Stimulated activated naive CD8-positive, alpha-beta T cell treated with anti-CD3 and anti-CD28 coated beads, Interleukin-15, amount 100 ng/mL, for 72 hours (primary cell): ENCODE measurements around the gene KCNK13.
A peak's percentile ranks its signal among the peaks of the same experiment; 100 is the strongest.
"Not testable (repeated sequence)": the region's sequence is repeated elsewhere in the genome, so short reads cannot be mapped to it uniquely, and the experiment has no call there.

Source experiments
- ATAC-seq: fragments of 150-1000 bp; cut with Tn5 transposase; 2 replicates; pipeline ENCODE4 v1.10.0; 2021; ENCODE audit warnings: mild to moderate bottlenecking, moderate library complexity
- DNase-seq, 2 donors: peaks; one replicate each; pipeline ENCODE4 v3.0.0; 2021 to 2022
- H3K27ac Mint-ChIP-seq, 2 donors: one replicate each; pipeline ENCODE4 v1.8.0; 2022; ENCODE audit warnings: mild to moderate bottlenecking in 2 of 2, mixed read lengths in 2 of 2, moderate library complexity in 2 of 2
- H3K27me3 Mint-ChIP-seq: one replicate; pipeline ENCODE4 v1.8.0; 2022; ENCODE audit warnings: mixed read lengths
- H3K4me1 Mint-ChIP-seq: one replicate; pipeline ENCODE4 v1.8.0; 2022; ENCODE audit warnings: mild to moderate bottlenecking, mixed read lengths
- H3K4me3 Mint-ChIP-seq, 2 donors: one replicate each; pipeline ENCODE4 v1.8.0; 2022; ENCODE audit warnings: mild to moderate bottlenecking in 2 of 2, mixed read lengths in 2 of 2, moderate library complexity in 1 of 2
- H3K9me3 Mint-ChIP-seq, 2 donors: one replicate each; pipeline ENCODE4 v1.8.0; 2022; ENCODE audit warnings: mixed read lengths in 2 of 2

Gene KCNK13

GRCh38 chr14:90061685-90062126 is at the start of gene KCNK13:
TSS of gene KCNK13 (plus strand) at chr14:90061994. CDS start at chr14:90062206, 212 bp downstream.
- peak; percentile 5 for ATAC-seq
- peaks cover 82% of the 10 kb centered on the region for H3K27me3 Mint-ChIP-seq
- DNase-seq = peak in 1 of 2 donors; percentile 13
- no peaks in the 10 kb centered on the region for H3K9me3 Mint-ChIP-seq
- no peak within 1 kb of the TSS for H3K27ac Mint-ChIP-seq
- peaks cover 35% of the 10 kb centered on the region for H3K4me1 Mint-ChIP-seq
- H3K4me3 Mint-ChIP-seq = peak within 1 kb of the TSS; percentile 87

GRCh38 chr14:90017371-90017770 is 44.4 kb upstream of the KCNK13 start:
- H3K27ac Mint-ChIP-seq = no peak overlapping the region
- no peak for DNase-seq
- ATAC-seq = no peak

GRCh38 chr14:90019824-90020523 is 41.8 kb upstream of the KCNK13 start:
- Mint-ChIP-seq H3K27me3 (no peaks in the 10 kb centered on the region), H3K4me1 (peaks cover 9% of the 10 kb centered on the region), H3K9me3 (no peaks in the 10 kb centered on the region), H3K27ac (peak overlapping the region; percentile 3 to 62), H3K4me3 (no peak overlapping the region)
- ATAC-seq = peak; percentile 33
- DNase-seq = no peak

More at GRCh38 chr14:90017371-90017770, 44.4 kb upstream of the KCNK13 start:
- Mint-ChIP-seq H3K4me1 (peaks cover 9% of the 10 kb centered on the region), H3K4me3 (no peak overlapping the region), H3K27me3 (no peaks in the 10 kb centered on the region), H3K9me3 (peaks cover 0 to 5% of the 10 kb centered on the region in 2 donors)

GRCh38 chr14:90023176-90023896 is 38.5 kb upstream of the KCNK13 start:
- H3K4me3 Mint-ChIP-seq = no peak overlapping the region
- DNase-seq (no peak), ATAC-seq (no peak)
- peak overlapping the region in 1 of 2 donors; percentile 33 for H3K27ac Mint-ChIP-seq
- no peaks in the 10 kb centered on the region for H3K27me3 Mint-ChIP-seq
- peaks cover 0 to 5% of the 10 kb centered on the region in 2 donors for H3K9me3 Mint-ChIP-seq
- peaks cover 9% of the 10 kb centered on the region for H3K4me1 Mint-ChIP-seq

- Mint-ChIP-seq H3K4me3 (no peak overlapping the region), H3K4me1 (peaks cover under 1% of the 10 kb centered on the region), H3K9me3 (peaks cover 0 to 5% of the 10 kb centered on the region in 2 donors), H3K27me3 (no peaks in the 10 kb centered on the region), H3K27ac (no peak overlapping the region)
- no peak for DNase-seq
- ATAC-seq = no peak
Measured at GRCh38 chr14:90024910-90025309, 36.9 kb upstream of the KCNK13 start.

- not testable (repeated sequence) for DNase-seq, H3K27ac Mint-ChIP-seq, H3K4me3 Mint-ChIP-seq, ATAC-seq, H3K27me3 Mint-ChIP-seq, H3K4me1 Mint-ChIP-seq, H3K9me3 Mint-ChIP-seq
Measured at GRCh38 chr14:90026608-90027007, 35.2 kb upstream of the KCNK13 start.

- DNase-seq (no peak), ATAC-seq (no peak)
- Mint-ChIP-seq H3K9me3 (peaks cover 0 to 5% of the 10 kb centered on the region in 2 donors), H3K27ac (no peak overlapping the region), H3K4me3 (no peak overlapping the region), H3K4me1 (no peaks in the 10 kb centered on the region), H3K27me3 (no peaks in the 10 kb centered on the region)
Measured at GRCh38 chr14:90027842-90028241, 34.0 kb upstream of the KCNK13 start.

- DNase-seq (no peak), ATAC-seq (no peak)
- no peak overlapping the region for H3K4me3 Mint-ChIP-seq
- no peaks in the 10 kb centered on the region for H3K27me3 Mint-ChIP-seq
- H3K9me3 Mint-ChIP-seq = no peaks in the 10 kb centered on the region
- H3K4me1 Mint-ChIP-seq = no peaks in the 10 kb centered on the region
- no peak overlapping the region for H3K27ac Mint-ChIP-seq
Measured at GRCh38 chr14:90034156-90034555, 27.6 kb upstream of the KCNK13 start.

- no peak for ATAC-seq
- no peaks in the 10 kb centered on the region for H3K9me3 Mint-ChIP-seq
- H3K4me1 Mint-ChIP-seq = no peaks in the 10 kb centered on the region
- peak overlapping the region; percentile 48 for H3K27ac Mint-ChIP-seq
- H3K4me3 Mint-ChIP-seq = no peak overlapping the region
- DNase-seq = no peak
- no peaks in the 10 kb centered on the region for H3K27me3 Mint-ChIP-seq
Measured at GRCh38 chr14:90034835-90035525, 26.8 kb upstream of the KCNK13 start.

GRCh38 chr14:90039253-90040010 is 22.4 kb upstream of the KCNK13 start:
- H3K27me3 Mint-ChIP-seq = no peaks in the 10 kb centered on the region
- DNase-seq (no peak), ATAC-seq (no peak)
- no peak overlapping the region for H3K4me3 Mint-ChIP-seq
- H3K9me3 Mint-ChIP-seq = no peaks in the 10 kb centered on the region
- H3K27ac Mint-ChIP-seq = no peak overlapping the region
- H3K4me1 Mint-ChIP-seq = no peaks in the 10 kb centered on the region

GRCh38 chr14:90040411-90040810 is 21.4 kb upstream of the KCNK13 start:
- ATAC-seq (no peak), DNase-seq (no peak)
- H3K27me3 Mint-ChIP-seq = no peaks in the 10 kb centered on the region
- no peaks in the 10 kb centered on the region for H3K9me3 Mint-ChIP-seq
- no peaks in the 10 kb centered on the region for H3K4me1 Mint-ChIP-seq
- H3K27ac Mint-ChIP-seq = no peak overlapping the region
- H3K4me3 Mint-ChIP-seq = no peak overlapping the region

GRCh38 chr14:90042496-90043252 is 19.1 kb upstream of the KCNK13 start:
- ATAC-seq (no peak), DNase-seq (no peak)
- Mint-ChIP-seq H3K9me3 (no peaks in the 10 kb centered on the region), H3K4me1 (no peaks in the 10 kb centered on the region), H3K4me3 (no peak overlapping the region), H3K27me3 (no peaks in the 10 kb centered on the region), H3K27ac (peak overlapping the region in 1 of 2 donors; percentile 7)

- Mint-ChIP-seq H3K9me3 (no peaks in the 10 kb centered on the region), H3K27ac (no peak overlapping the region), H3K4me3 (no peak overlapping the region), H3K27me3 (no peaks in the 10 kb centered on the region), H3K4me1 (no peaks in the 10 kb centered on the region)
- DNase-seq (no peak), ATAC-seq (no peak)
Measured at GRCh38 chr14:90045616-90046015, 16.2 kb upstream of the KCNK13 start.

- H3K27ac Mint-ChIP-seq = no peak overlapping the region
- H3K9me3 Mint-ChIP-seq = no peaks in the 10 kb centered on the region
- DNase-seq (no peak), ATAC-seq (no peak)
- peaks cover 30% of the 10 kb centered on the region for H3K27me3 Mint-ChIP-seq
- no peaks in the 10 kb centered on the region for H3K4me1 Mint-ChIP-seq
- no peak overlapping the region for H3K4me3 Mint-ChIP-seq
Measured at GRCh38 chr14:90049390-90049789, 12.4 kb upstream of the KCNK13 start.

- Mint-ChIP-seq H3K27me3 (peaks cover 39% of the 10 kb centered on the region), H3K27ac (no peak overlapping the region), H3K4me3 (no peak overlapping the region), H3K9me3 (no peaks in the 10 kb centered on the region), H3K4me1 (no peaks in the 10 kb centered on the region)
- no peak for DNase-seq
- no peak for ATAC-seq
Measured at GRCh38 chr14:90050271-90050670, 11.5 kb upstream of the KCNK13 start.
